ENCODE measurements around the gene ETS1.

Gene ETS1, protein sequence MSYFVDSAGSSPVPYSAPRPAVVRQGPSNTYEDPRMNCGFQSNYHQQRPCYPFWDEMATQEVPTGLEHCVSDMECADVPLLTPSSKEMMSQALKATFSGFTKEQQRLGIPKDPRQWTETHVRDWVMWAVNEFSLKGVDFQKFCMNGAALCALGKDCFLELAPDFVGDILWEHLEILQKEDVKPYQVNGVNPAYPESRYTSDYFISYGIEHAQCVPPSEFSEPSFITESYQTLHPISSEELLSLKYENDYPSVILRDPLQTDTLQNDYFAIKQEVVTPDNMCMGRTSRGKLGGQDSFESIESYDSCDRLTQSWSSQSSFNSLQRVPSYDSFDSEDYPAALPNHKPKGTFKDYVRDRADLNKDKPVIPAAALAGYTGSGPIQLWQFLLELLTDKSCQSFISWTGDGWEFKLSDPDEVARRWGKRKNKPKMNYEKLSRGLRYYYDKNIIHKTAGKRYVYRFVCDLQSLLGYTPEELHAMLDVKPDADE

DNA sequence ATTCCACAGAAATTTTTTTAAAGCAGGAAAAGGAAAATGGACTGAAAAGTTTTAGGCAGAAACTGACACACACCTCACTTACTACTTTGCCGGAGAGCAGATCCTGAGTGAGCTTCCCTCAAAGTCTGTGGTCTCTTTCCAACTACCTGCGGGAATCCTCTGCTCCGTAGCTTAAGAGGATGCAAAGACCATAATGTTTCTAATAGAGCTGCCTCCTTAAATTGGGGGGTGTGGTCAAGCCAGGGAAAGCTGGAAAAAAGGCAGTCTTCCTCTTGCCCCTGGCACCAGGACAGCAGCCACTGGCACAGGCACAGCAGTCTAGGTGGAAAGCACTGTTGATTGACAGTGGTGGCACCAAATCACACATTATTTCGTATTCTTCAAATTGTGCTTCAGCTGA, at the start of gene ETS1:
Gene ETS1 (minus strand): TSS at position 144 of the 400 bp plus-strand sequence. CDS start 14,428 bp downstream, outside the sequence.
- no peak for FAIRE-seq

DNA sequence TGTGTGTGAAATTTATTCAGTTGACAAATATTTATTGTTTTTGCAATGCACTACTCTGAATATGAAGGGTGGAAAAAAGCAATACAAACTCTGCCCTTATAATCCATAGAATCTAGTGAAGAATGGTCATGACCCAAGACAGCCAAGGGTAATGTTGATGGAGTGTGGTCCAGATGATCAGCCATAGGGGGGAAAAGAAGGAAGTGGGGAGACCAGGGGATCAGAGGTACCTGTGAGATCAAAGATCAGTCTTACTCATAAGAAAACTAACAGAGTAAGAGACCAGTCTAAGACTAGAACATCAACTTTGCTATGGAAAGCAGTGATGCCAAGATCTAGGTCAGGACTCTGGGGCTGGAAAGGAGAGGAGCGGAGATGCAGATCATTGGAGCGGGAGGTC, 47.0 kb upstream of the ETS1 start:
- no peak for FAIRE-seq

DNA sequence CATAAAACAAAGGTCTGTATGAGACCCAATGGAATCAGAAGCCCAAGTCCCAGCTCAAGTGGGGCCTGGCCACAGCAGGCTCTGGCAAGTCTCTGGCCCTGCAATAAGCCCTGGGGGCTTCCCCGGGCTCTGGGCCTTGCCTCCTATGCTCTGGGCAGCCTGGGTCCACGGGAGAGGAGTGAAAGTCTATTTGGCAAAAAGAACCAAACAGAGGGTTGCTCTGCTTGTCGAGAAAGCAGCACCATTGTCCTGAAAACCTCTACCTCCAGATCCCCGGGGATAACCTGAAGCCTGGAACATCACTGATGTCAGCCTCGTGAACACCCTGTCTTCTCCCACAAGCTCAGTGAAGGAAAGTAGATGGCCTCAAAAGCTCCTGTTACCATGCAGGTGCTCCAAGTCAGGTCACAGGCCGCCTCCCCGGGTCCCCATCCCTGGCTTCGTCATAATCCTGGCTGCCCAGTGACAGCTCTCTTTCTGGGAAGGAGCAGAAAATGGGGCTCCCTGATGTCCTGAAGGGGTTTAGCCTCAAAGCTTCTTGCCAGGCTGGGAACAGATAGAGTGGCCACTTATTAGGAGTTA, 46.1 kb upstream of the ETS1 start:
- no peak for FAIRE-seq

DNA sequence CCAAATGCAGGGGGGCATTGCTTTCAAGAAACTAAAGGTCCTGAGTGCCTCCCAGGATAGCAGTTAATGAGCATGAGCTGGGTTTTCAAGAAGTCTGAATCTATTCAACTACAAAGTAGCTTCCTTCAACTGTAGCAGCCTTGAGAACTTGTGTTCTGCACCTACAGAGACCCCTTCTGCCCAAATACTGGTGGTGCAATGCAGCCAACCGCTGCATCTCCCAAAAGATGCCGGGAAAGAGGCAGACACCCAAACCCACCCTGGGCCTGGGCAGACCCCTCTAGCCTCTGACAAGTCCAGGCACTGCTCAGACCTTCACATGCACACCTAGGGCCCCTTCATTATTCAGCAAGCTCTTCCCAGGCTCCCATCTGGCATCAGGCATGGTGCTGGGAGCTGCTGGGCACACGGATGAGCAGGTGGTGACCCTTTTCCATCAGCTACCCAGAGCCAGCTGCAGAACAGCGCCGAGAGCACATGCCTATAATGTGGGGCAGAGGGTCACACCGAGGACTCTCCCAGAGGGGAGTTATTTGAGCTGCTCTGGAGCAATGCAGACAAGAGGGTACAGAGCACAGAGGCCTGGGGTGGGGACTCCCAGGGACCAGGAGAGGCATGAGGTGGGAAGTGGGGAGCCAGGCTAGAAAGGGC, 44.9 kb upstream of the ETS1 start:
- no peak for FAIRE-seq

DNA sequence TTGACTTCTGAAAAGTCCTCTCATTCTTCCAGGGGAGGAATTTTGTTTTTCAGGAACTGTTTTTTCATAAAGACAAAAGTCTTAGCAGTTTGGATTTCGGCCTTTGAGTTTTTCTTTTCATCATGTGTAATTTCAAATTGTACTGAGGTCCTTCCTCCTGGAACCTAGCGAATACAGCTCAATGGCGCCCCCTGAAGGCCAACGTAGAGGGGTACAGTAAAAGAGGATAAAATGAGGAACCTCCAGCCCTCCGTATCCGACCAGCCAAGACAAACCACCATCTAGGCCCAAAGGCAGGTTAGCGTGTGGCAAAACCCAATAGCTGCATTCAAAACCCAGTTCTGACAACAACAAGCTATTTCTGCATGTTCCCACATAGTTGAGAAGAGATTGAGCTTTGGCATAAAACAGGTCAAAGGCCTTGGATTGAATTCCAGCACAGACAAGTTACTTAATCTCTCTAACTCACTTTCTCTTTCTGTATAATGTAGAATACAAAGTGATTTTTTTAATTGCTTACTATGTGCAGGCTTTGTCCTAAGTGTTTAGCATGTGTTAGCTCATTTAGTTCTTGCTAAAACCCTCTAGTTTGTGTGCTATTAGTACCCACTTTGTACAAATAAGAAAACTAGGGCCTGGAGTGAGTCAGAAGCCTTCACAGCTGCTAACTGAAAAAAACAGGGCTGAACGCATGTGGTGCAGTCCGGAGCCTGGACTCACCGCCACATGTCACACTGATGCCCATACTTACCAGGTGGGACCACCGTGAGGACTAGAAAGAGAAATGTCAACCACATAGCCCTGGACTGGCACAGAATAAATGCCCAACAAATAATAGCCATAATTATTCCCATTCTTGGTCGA, 43.2 kb upstream of the ETS1 start:
- FAIRE-seq: peak; percentile 95

DNA sequence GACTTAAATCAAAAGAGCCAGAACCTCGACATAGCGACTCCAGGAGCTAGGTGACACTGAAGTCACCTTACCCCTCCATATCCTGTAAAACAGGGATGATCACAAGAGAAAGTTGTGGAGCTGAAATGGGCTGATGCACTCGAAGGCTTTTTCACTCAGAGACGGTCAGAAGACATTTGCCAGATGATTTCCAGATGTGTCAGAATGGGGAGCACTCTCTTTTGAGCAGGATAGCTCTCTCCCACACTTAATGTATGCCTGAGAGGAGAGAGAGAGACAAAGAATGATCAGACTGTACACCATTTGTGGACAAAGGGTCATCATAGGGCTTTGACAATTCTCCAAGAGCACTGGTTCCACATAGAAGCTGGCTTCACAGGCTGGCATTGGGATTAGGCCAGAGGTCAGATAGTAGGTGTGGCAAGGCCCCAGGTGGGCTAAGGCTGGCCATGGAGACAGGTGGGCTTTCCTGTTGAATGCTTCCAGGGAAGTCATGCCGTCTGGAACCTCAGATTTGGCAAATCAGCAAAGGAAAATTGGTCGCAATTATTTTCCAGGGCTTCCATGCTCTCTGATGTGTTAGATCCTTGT, 42.3 kb upstream of the ETS1 start:
- FAIRE-seq: no peak

DNA sequence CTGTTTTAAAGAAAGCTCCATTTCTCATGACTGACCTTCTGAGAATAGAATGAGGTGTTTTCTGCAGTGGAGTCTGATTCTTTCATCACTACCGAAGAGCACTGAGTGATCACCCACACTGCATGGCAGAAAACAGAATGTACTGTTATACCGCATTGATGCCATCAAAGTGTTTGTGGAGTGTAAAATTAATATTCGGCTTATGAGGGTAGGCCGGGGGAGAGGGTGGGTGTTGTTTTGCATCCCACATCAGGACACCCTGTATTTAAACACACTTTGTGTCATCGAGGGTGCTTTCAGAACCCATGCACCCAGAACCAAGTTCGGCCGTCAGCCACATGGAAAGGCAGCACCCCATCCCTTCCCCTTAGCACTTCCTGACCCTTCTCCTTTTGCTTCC, 41.3 kb upstream of the ETS1 start:
- FAIRE-seq: no peak

DNA sequence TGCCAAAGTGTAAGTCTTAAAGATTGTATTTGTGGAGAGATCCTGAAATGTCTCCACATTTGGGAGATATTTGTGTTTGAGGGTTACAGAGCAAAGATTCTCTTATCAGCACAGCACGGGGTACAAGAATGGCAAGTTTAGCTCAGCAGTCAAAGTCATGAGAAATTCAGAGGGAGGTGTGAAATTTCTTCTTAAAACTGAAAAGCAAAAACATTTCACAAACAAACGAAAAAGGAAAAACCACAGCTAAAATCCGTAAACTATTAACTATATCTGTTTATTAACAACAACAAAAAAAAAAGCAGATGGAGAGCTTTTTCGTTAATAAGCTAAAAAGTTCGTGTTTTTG, 40.9 kb upstream of the ETS1 start:
- FAIRE-seq: no peak

DNA sequence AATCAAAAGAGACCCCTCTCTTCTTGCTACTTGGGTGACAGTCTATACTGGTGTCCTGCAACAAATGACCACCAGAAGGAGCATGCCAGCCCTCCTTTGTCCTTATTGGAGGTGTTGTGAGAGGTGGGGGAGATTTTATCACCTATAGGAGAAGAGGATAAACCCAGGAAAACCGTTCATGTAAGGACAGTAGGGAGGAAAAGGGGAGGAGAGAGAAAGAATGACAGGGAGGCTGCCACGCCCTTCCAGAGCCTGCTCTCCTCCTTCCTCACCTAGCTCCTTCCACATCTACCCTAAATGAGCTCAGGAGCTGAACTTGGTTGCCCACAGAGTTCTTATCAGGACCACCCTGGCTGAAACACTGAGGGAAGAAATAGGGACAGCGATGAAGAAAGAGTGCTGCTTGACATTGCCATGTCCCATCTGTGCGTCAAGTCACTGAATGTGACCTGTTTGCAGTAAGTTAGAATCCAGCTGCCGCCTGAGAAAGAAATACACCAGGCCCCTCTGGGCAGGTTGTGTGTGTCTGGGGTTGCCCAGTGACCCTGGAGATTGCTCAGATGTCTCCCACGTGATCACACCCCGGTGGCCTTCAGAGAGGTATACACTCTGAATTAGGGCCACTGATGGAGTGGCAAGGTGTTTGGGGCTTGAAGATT, 40.4 kb upstream of the ETS1 start:
- FAIRE-seq: no peak

DNA sequence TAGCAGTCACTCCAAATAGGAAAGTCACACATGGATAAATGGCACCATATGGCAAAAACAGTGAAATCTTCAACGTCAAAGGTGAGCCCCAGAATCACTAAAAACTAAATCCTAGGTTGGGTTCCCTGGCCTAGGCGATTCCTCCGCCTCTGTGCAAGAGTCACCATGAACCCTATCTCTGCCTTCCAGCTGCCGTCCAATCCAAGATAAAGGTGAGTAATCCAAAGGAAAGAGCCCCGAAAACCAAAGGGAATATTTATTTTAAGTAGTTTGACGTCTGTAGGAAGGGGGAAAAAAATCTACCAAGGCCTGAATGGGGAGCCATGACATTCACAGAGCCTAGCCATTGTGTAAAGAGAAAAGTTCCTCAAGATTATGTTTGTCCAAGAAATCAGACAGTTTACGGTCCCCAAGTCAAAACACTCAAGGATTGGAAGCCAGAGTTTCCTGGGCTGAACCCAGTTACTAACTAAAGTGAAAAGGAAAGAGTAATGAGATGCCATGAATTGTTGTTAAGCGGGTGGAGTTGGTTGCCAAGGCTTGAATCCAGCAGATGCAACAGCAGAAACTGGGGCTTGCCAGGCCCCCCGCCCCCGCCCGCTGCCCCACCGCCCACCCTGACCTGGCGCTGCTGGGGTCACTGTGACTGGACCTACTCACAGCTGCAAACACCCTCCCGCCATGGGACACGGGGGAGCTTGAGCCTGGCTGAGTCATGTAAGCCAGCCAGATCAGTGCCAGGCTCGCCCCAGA, 39.7 kb upstream of the ETS1 start:
- no peak for FAIRE-seq

DNA sequence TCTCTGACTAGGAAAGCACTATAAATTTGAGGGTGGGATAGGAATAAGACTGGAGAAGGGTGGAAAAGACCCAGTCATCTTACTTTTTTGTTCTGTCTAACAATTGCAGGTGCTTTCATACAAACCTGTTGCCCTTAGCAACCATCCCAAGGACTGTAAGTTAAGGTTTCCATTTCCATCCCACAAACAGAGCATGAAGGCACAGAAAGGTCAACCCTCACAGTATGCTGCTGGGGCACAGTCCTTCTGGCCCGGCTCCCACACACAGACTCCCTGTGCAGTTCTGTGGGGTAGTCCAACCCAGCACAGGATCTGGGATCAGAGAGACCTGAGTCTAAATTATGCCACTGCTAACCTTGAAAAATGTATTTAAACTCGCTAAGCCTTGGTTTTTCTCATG, 38.4 kb upstream of the ETS1 start:
- no peak for FAIRE-seq

DNA sequence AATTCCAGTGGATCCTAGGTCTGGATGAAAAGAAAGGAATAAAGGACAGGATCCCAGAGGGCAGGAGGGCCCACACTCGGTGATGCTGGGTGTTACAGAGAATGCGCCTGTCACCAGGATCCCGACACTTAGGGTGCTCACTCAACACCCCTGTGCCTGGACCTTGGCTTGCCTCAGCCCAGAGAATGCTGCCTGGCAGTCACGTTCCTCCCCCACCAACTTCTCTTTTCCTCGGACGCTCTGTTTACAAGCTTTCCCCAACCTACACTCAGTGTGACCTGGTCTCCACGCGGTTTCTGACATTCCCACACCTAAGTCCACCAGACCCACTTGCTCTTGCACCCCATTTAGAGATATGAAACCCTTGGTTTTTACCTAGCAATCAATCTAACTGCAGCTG, 38.0 kb upstream of the ETS1 start:
- no peak for FAIRE-seq

DNA sequence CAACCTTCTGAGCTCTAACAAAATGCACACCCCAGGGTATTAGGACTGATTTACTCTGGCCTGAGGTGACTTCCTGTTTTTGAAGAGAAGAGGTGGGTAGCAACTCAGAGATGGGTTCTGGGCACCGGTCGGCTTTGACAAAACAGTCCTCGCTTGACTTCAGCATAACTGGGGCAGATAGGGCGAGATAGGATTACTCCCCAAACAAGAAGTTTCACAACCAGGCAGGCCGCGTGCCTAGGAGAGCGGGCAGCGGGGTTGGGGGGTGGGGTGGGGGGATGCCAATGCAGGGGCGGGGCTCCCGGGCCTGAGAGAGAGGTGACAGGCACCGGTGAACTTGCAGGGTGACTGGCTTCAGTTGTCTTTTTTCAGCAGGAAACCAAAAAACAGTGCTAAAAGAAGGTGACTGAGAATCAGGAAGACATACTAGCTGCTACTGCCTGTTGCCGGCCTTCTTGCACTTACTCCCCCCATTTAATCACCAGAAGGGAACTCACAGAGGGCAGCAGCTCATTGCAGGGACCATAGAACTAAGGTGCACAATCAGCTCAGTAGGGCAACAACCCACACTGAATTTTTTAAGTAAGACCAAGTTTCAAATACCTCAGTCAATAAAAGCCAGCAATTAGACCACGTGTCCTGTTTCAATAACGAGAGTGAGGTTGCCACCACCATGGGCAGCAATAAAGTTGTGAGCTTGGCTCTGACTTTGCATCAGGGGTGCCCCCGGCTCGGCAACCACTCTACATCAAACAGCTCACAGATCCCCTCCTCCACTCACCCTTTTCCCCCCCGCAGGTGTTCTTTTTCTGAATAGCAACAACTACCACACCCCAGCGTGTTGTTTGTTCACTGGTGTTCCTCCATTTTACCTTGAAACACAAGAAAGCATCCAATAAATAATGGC, 37.2 kb upstream of the ETS1 start:
- no peak for FAIRE-seq

DNA sequence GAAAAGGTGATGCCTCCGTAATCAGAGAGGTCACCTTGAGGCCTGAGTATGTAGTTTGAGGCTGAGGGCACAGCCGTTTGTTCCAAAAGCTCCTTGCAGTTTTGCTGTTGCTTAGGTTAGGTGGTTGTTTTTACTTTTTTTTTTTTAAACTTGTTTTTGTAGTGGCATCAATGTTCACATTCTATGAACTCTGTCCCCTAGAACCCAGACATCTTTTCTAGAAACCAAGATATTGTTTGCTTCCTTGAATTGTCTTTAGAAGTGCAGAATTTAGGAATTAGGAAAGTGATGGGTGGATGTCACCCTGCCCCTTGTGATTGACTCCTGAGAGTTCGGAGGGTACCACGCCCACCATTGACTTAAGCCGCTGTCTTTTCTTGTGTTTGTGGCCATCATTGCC, 35.7 kb upstream of the ETS1 start:
- FAIRE-seq: no peak

DNA sequence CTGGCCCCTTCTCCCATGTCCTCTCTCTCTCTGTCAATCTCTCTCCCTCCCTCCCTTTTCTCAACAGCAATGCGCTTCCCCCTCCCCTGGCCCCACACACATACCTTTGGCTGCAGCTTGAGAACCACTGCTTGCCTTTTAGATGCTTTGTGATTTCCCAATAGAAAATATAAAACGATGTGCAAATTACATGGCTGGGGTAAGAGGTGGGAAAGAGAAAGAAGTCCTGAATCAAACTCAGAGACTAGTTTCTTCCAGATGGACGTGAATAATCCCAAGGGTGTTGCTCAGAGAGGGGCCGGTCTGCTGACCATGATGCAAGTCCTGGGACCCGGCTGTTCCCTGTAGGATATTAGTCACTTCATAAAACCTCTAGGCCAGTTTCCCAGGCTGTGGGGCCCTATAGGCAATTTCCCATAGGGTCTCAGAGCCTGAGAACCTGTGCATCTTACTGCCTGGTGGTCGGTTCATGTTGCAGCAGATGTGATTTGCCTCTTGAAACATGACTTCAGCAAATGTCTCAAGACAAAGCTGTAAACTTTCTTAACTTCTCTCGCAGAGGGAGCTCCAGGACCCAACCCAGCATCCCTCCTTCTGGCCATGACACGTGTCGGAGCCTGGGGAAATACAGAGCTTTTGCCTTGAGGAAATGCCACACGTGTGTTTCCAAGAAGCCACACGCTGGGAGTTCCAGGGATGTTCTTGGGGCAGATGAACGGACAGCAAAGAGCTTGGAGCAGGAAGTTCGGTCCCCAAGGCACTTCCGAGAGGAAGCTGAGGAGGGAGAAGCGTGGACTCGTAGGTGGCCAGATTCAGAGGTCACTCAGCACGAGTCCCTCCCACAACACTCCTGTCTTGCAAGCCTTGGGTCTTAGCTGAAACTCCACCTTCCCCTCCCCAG, 34.5 kb upstream of the ETS1 start:
- FAIRE-seq: no peak

DNA sequence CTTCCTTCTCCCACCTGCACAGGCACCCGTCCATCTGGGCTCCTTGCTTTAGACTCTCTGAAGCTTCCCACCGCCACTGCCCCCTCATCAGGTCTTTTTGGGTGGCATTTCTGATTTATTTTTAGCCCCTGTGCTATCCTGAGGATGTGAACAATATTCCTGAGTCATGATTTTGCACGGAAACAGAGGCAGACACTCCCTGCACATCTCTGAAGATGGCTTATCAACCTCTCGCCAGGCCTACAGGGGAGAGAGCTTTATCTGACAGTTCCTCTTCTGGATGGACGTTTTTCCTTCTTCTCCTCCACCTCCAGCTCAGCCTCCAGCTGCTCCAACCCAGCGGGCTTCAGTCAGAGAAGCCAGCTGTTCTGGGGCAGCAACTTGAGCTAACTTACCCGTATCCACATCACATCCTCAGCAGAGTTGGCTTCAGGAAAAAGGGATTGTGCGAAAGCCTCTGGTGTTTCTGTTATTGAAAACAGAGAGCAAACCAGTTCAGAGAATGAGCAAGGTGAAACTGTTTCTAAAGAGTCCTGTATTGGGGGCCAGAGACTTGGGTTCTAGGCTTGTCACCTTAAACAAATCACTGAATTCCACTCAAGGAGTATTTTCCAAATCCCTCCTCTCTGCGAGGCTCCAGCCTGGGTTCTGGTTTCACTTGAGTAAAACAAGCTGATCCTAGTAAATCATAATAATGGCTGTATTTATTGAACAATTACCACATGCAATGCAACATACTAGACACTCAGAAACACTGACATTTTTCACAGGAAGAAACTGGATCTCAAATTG, 33.1 kb upstream of the ETS1 start:
- FAIRE-seq: no peak

DNA sequence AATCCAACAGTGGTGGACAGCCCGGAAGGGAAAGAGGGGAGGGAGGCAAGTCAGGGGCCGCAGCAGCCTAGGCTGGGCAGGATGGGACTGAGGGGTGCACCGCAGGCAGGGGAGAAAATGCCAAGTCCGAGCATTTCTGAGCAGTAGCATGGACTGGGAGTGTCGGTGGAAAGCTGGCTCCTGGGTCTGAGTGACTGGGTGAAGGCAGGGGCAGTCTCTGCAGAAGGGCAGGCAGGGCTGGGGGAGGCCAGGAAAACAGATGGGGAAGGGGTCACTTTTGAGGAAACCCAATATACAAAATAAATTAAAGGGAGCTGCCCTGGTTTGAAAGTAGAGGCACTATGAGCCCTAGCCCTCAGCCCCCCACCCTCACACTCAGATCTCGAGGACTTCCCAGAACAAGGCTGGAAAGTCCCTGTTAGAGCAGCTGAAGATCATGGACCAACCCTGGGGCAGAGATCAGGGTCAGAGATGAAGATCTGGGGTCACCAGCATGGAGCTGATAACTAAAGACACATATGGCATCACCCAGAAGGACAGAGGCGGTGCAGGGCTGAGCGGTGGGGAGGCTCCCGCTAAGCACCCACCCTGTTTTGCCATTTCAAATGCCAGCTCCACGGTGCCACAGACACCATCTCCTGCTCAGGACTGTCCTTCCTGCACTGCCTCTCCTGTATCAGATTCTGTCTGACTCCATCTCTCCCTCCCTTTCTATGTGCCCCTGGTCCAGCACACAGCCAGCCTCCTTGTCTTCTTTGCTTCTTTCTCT, 32.4 kb upstream of the ETS1 start:
- FAIRE-seq: no peak

Measured in endometrium (tissue), 2 donors.